Mucosa of descending colon (tissue), 3 donors: ENCODE data around the gene CBLN1. TPM values are rescaled to one million over a fixed set of nuclear protein-coding genes. Genes with fewer than 3 reads are reported as not detected.

ENCODE experiments used
- total RNA-seq, 3 donors: library from RNA; stranded (reverse); fragmentation: NEBNext Ultra II Directional in 2 of 3; extraction: Animal tissue kit (Norgen Biotek cat#: 25700) in 2 of 3; gene quantifications; one replicate each; pipeline versions ENCODE4 v1.2.1 to v1.2.4, GENCODE V29; 2021 to 2023
- donor health status: DM: no; HTN: no; CAD: no; lungs with moderate emphysema.
- donor health status: DM: no; HTN: no; CAD: no.
- donor health status: DM: no; HTN: yes; CAD: no.

Gene CBLN1
- total RNA-seq, 3 donors from 2014 or later: 0.29 to 0.76 (median 0.70) TPM

Other genes starting within 250 kb of the CBLN1 start
- gene C16orf78, start 92.0 kb upstream of the CBLN1 start, total RNA-seq: not detected